Right lobe of liver (tissue), 6 donors: ENCODE results near the gene DGKI. TPM values are rescaled to one million over a fixed set of nuclear protein-coding genes. Genes with fewer than 3 reads are reported as not detected.

Source experiments
- ATAC-seq, 4 donors: fragments of 200-7000 bp; cut with Tn5 transposase; one replicate each; pipeline ENCODE4 v1.9.1; 2020; ENCODE audit warnings: mild to moderate bottlenecking in 4 of 4, moderate library complexity in 4 of 4
- DNase-seq, 3 donors: peaks; one replicate each; pipeline ENCODE4 v3.0.0-alpha.2; 2020
- H3K27ac ChIP-seq, 3 donors: fragments of 200-600 bp; one replicate each; pipeline ENCODE4 v1.8.0; 2022
- H3K27me3 ChIP-seq, 2 donors: fragments of 200-600 bp; one replicate each; pipeline ENCODE4 v1.8.0; 2022
- H3K36me3 ChIP-seq, 4 donors: fragments of 200-600 bp; sonication (generic) in 1 of 4; one replicate each; pipeline versions ENCODE4 v1.5.1 to v1.8.0; 2017 to 2022; ENCODE audit warnings: control low read depth in 1 of 4
- H3K4me1 ChIP-seq, 4 donors: fragments of 200-600 bp; sonication (generic) in 1 of 4; one replicate each; pipeline versions ENCODE4 v1.5.1 to v1.8.0; 2017 to 2022; ENCODE audit warnings: control low read depth in 1 of 4
- H3K4me3 ChIP-seq, 3 donors: fragments of 200-600 bp; one replicate each; pipeline ENCODE4 v1.8.0; 2022
- H3K9me3 ChIP-seq, 4 donors: fragments of 200-600 bp; sonication (generic) in 1 of 4; one replicate each; pipeline versions ENCODE4 v1.5.1 to v1.8.0; 2017 to 2022; ENCODE audit warnings: control low read depth in 1 of 4
- CTCF ChIP-seq, 4 donors: fragments of 200-600 bp in 3 of 4; fragments of 450-650 bp in 1 of 4; IDR thresholded peaks; one replicate each; pipeline versions ENCODE4 v1.5.1 to v1.8.0; 2016 to 2022; ENCODE audit warnings: antibody characterized with exemption in 4 of 4, mild to moderate bottlenecking in 2 of 4
- POLR2A ChIP-seq: fragments of 450-650 bp; IDR thresholded peaks from one replicate; pipeline ENCODE4 v1.6.1; 2017; ENCODE audit warnings: antibody characterized with exemption, mild to moderate bottlenecking
- WGBS: methylation state at CpG from one replicate; pipeline ENCODE4 v1.1.6; 2018; ENCODE audit warnings: low coverage, low lambda C conversion rate; ENCODE audit not compliant: insufficient coverage; ENCODE audit errors: missing lambda C conversion rate; 5-methylcytosine and 5-hydroxymethylcytosine counted together
- intact Hi-C, 2 donors: fragments of 100-400 bp; cut with DNase I; formaldehyde crosslinking; loops; one replicate each; pipeline versions ENCODE4 v1.11.2 to v1.14.1; 2022
- total RNA-seq, 6 experiments: library from RNA; depleted of rRNA in 2 of 6; stranded (reverse); fragments of >200 nt in 2 of 6; fragmentation: NEBNext Ultra II Directional in 3 of 6; extraction: Animal tissue kit (Norgen Biotek cat#: 25700) in 3 of 6; gene quantifications; one replicate each; pipeline versions ENCODE4 v1.1.0 to v1.2.4, GENCODE V29; 2016 to 2023
- donor health status: DM: no; HTN: yes; CAD: no.
- donor health status: DM: no; HTN: no; CAD: no.
- donor health status: DM: no; HTN: no; CAD: no.
- donor health status: DM: no; HTN: yes; CAD: no.
- donor health status: DM: no; HTN: yes; CAD: no.

Gene DGKI
- total RNA-seq, 6 experiments from 2014 or later: 0.05 to 0.35 (median 0.06) TPM; not detected in 1

GRCh38 chr7:137751361-137752009 lies 95.3 kb downstream of the DGKI start:
- Histone ChIP-seq H3K9me3 (no peaks in the 10 kb centered on the region), H3K4me1 (no peaks in the 10 kb centered on the region), H3K36me3 (no peaks in the 10 kb centered on the region), H3K27ac (no peak overlapping the region), H3K27me3 (no peaks in the 10 kb centered on the region), H3K4me3 (no peak overlapping the region)
- ATAC-seq (no peak), DNase-seq (no peak)
- WGBS: 61% methylated on average over 6 of the region's 6 CpGs
- intact Hi-C loops: no loop called here
- TF ChIP-seq POLR2A (no peak), CTCF (IDR thresholded peaks at IDR 0.05) (no peak)

- Histone ChIP-seq H3K36me3 (no peaks in the 10 kb centered on the region), H3K4me3 (no peak overlapping the region), H3K4me1 (no peaks in the 10 kb centered on the region), H3K27me3 (no peaks in the 10 kb centered on the region), H3K9me3 (no peaks in the 10 kb centered on the region), H3K27ac (no peak overlapping the region)
- 50% methylated on average over 7 of the region's 7 CpGs for WGBS
- ATAC-seq (no peak), DNase-seq (no peak)
- intact Hi-C loops: no loop called here
- TF ChIP-seq POLR2A: no peak
- TF ChIP-seq CTCF (IDR thresholded peaks at IDR 0.05): no peak
These were observed 99.3 kb downstream of the DGKI start for GRCh38 chr7:137747359-137748031.

- Histone ChIP-seq H3K27me3 (no peaks in the 10 kb centered on the region), H3K4me1 (no peaks in the 10 kb centered on the region), H3K36me3 (no peaks in the 10 kb centered on the region), H3K27ac (no peak overlapping the region), H3K4me3 (no peak overlapping the region), H3K9me3 (no peaks in the 10 kb centered on the region)
- WGBS: 76% methylated on average over 2 of the region's 2 CpGs
- ATAC-seq: no peak
- TF ChIP-seq CTCF (IDR thresholded peaks at IDR 0.05) (no peak), POLR2A (no peak)
- intact Hi-C loops: no loop called here
- no peak for DNase-seq
These were observed 103.8 kb downstream of the DGKI start for GRCh38 chr7:137743021-137743420.

GRCh38 chr7:137742051-137742450 lies 104.7 kb downstream of the DGKI start:
- no peak for TF ChIP-seq CTCF (IDR thresholded peaks at IDR 0.05)
- no peak for TF ChIP-seq POLR2A
- Histone ChIP-seq H3K4me1 (no peaks in the 10 kb centered on the region), H3K27me3 (no peaks in the 10 kb centered on the region), H3K9me3 (no peaks in the 10 kb centered on the region), H3K27ac (no peak overlapping the region), H3K36me3 (no peaks in the 10 kb centered on the region), H3K4me3 (no peak overlapping the region)
- no peak for ATAC-seq
- intact Hi-C loops: no loop called here
- 77% methylated on average over 3 of the region's 3 CpGs for WGBS
- DNase-seq: no peak
